ENCODE data around the gene ARFIP1.

The ARFIP1 gene

GRCh38 chr4:152784490-152785350 is 5.0 kb downstream of the ARFIP1 start:
- no peak for DNase-seq (ENCODE audit: insufficient read length, low spot score)
- no peak for FAIRE-seq

GRCh38 chr4:152785639-152786615 is 6.2 kb downstream of the ARFIP1 start:
- no peak for FAIRE-seq

GRCh38 chr4:152786627-152787026 is 6.9 kb downstream of the ARFIP1 start:
- FAIRE-seq: no peak
- no peak for DNase-seq (ENCODE audit: insufficient read length, low spot score)

More at GRCh38 chr4:152785639-152786615, 6.2 kb downstream of the ARFIP1 start:
- DNase-seq (ENCODE audit: insufficient read length, low spot score): no peak

- no peak for DNase-seq (ENCODE audit: insufficient read length, low spot score)
- peak; percentile 58 for FAIRE-seq
Observed at GRCh38 chr4:152795891-152796290, 16.1 kb downstream of the ARFIP1 start.

GRCh38 chr4:152803541-152803940 is 23.8 kb downstream of the ARFIP1 start:
- DNase-seq (ENCODE audit: insufficient read length, low spot score) (no peak), FAIRE-seq (peak; percentile 26)

- FAIRE-seq (no peak), DNase-seq (ENCODE audit: insufficient read length, low spot score) (no peak)
Observed at GRCh38 chr4:152805071-152805650, 25.4 kb downstream of the ARFIP1 start.

GRCh38 chr4:152805818-152806217 is 26.1 kb downstream of the ARFIP1 start:
- no peak for DNase-seq (ENCODE audit: insufficient read length, low spot score)
- no peak for FAIRE-seq

GRCh38 chr4:152806501-152807125 is 26.9 kb downstream of the ARFIP1 start:
- FAIRE-seq (peak; percentile 46), DNase-seq (ENCODE audit: insufficient read length, low spot score) (no peak)

- DNase-seq (ENCODE audit: insufficient read length, low spot score) (no peak), FAIRE-seq (no peak)
Observed at GRCh38 chr4:152807294-152807829, 27.6 kb downstream of the ARFIP1 start.

- DNase-seq (ENCODE audit: insufficient read length, low spot score) (no peak), FAIRE-seq (no peak)
Observed at GRCh38 chr4:152808670-152809069, 28.9 kb downstream of the ARFIP1 start.

GRCh38 chr4:152810715-152811287 is 31.0 kb downstream of the ARFIP1 start:
- DNase-seq (ENCODE audit: insufficient read length, low spot score) (no peak), FAIRE-seq (no peak)

GRCh38 chr4:152815078-152815477 is 35.3 kb downstream of the ARFIP1 start:
- no peak for FAIRE-seq
- no peak for DNase-seq (ENCODE audit: insufficient read length, low spot score)

GRCh38 chr4:152817331-152817730 is 37.6 kb downstream of the ARFIP1 start:
- no peak for DNase-seq (ENCODE audit: insufficient read length, low spot score)
- FAIRE-seq: no peak

- FAIRE-seq: no peak
Observed at GRCh38 chr4:152819026-152819645, 39.4 kb downstream of the ARFIP1 start.

GRCh38 chr4:152820073-152820472 is 40.3 kb downstream of the ARFIP1 start:
- DNase-seq (ENCODE audit: insufficient read length, low spot score) (no peak), FAIRE-seq (no peak)

More at GRCh38 chr4:152819026-152819645, 39.4 kb downstream of the ARFIP1 start:
- DNase-seq (ENCODE audit: insufficient read length, low spot score): no peak

GRCh38 chr4:152822323-152822722 is 42.6 kb downstream of the ARFIP1 start:
- FAIRE-seq: no peak

GRCh38 chr4:152824561-152824960 is 44.8 kb downstream of the ARFIP1 start:
- FAIRE-seq (no peak), DNase-seq (ENCODE audit: insufficient read length, low spot score) (no peak)

More at GRCh38 chr4:152822323-152822722, 42.6 kb downstream of the ARFIP1 start:
- no peak for DNase-seq (ENCODE audit: insufficient read length, low spot score)

- FAIRE-seq: no peak
- no peak for DNase-seq (ENCODE audit: insufficient read length, low spot score)
Observed at GRCh38 chr4:152825336-152825735, 45.6 kb downstream of the ARFIP1 start.

- no peak for DNase-seq (ENCODE audit: insufficient read length, low spot score)
- FAIRE-seq: no peak
Observed at GRCh38 chr4:152828122-152828521, 48.4 kb downstream of the ARFIP1 start.

Measured in HTR-8/SVneo (cell line).